ENCODE measurements around the gene CYCS.
"Not testable (repeated sequence)": the region's sequence is repeated elsewhere in the genome, so short reads cannot be mapped to it uniquely, and the experiment has no call there.

The CYCS gene

GRCh38 chr7:25117226-25118047 is 7.6 kb downstream of the CYCS start:
- DNase-seq, result no peak

- no peak for DNase-seq
Measured at GRCh38 chr7:25116621-25117020, 8.4 kb downstream of the CYCS start.

GRCh38 chr7:25110514-25110913 is 14.5 kb downstream of the CYCS start:
- not testable (repeated sequence) for DNase-seq

DNA sequence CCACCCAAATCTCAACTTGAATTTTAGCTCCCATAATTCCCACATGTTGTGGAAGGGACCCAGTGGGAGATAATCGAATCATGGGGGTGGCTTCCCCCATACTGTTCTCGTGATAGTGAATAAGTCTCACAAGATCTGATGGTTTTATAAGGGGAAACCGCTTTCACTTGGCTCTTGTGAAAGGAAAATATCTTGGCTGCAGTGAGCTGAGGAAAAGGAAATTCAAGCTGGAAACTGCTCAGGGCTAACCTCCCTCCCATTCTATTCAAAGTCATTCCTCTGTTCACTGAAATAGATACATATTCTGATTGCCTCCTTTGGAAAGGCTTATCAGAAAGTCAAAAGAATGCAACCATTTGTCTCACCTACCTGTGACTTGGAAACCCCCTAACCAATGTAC is 15.8 kb downstream of the CYCS start:
- DNase-seq, result no peak

DNA sequence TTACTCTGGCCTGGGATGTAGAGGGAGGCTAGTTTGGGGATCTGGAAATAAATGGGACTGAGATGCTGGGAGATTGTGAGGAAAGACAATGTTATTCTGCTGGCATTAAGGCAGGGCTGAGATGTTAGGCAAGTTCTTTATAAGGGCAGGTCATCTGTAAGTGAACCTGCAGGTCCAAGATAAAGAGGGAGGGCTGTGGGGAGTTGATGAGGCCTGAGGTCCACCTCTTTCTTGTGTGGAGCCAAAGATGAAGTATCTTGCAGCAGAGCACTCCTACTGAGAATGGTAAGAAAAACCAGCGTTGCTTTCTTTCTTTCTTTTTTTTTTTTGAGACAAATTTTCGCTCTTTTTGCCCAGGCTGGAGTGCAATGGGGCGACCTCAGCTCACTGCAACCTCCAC is 19.1 kb downstream of the CYCS start:
- DNase-seq, result no peak

- DNase-seq, result no peak
Measured at GRCh38 chr7:25103773-25104172, 21.3 kb downstream of the CYCS start.

GRCh38 chr7:25101817-25102216 is 23.2 kb downstream of the CYCS start:
- DNase-seq, result no peak

GRCh38 chr7:25098096-25099046 is 26.7 kb downstream of the CYCS start:
- DNase-seq, result no peak

GRCh38 chr7:25095516-25096345 is 29.3 kb downstream of the CYCS start:
- DNase-seq, result no peak

GRCh38 chr7:25093268-25093826 is 31.7 kb downstream of the CYCS start:
- peak; percentile 50 for DNase-seq

- DNase-seq, result no peak
Measured at GRCh38 chr7:25091779-25092178, 33.3 kb downstream of the CYCS start.

GRCh38 chr7:25091176-25091575 is 33.9 kb downstream of the CYCS start:
- no peak for DNase-seq

DNA sequence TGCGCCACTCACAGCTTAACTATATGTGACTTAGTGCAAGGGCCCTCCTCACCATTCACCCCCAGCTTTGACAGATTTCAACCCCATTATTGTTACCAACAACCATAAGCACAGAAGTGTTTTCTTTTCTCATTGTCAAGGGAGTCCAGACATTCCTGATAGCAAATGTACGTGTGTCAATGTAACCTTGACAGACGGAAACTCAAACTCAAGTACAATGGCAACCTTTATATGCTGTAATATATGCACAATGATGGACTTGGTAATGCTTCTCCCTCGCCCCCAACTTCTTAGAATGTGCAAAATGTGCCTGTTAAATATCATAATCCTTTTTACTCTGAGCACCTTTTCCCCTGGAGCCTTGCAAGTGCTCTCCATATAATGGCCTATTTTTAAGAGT is 34.7 kb downstream of the CYCS start:
- no peak for DNase-seq

DNA sequence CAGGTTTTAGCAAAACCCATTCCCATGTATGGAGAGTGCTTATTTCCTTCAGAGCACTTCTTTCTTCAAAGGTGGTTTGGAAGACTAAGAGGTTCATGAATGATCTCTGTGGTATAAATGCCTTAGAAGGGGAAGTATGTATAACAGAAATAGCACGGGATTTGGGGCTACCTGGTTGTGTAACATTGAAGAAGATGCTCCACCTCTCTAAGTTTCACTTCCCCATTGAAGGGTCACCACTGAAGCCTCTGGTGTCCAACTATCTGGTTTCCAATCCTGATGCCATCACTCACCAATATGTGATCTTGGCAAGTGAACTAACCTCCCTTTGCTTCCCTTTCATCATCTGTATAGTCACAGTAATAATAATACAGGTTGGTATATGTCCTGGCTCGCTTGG is 37.2 kb downstream of the CYCS start:
- no peak for DNase-seq

GRCh38 chr7:25084821-25085220 is 40.2 kb downstream of the CYCS start:
- DNase-seq, result no peak

DNA sequence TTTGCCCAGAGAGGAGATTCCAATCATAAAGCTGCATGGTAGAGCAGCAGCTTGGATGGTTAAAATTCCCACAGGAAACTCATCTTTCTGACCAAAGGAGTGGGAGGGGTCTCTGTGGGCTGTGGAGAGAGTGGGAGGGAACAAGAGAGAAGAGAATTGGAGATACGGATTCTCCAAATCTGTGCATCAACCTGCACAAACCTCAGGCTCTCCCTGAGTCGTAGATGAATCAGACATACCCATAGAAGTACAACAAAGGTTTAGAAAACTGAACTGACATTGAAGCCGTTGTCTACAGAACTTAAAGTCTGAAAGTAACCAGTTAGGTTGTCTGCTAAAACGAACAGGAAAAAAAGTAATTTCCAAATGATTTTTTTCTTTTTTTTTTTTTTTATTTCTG is 41.9 kb downstream of the CYCS start:
- DNase-seq, result no peak

GRCh38 chr7:25082041-25082440 is 43.0 kb downstream of the CYCS start:
- DNase-seq, result not testable (repeated sequence)

- no peak for DNase-seq
Measured at GRCh38 chr7:25077096-25077495, 48.0 kb downstream of the CYCS start.

DNA sequence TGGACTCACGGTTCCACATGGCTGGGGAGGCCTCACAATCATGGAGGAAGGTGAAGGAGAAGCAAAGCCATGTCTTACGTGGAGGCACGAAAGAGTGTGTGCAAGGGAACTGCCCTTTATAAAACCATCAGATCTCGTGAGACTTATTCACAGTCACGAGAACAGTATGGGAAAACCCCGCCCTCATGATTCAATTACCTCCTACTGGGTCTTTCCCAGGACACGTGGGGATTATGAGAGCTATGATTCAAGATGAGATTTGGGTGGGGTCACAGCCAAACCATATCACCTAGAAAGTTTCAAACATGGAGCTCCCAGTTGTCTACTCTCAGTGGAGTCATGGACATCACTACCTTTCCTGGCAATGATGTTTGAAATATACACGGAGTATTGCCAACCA is 49.6 kb downstream of the CYCS start:
- no peak for DNase-seq

GRCh38 chr7:25073451-25073850 is 51.6 kb downstream of the CYCS start:
- no peak for DNase-seq
